ENCODE measurements around the gene IL37.

IL37 gene

GRCh38 chr2:112960230-112960825, 49.4 kb downstream of the IL37 start:
- DNase-seq (ENCODE audit: low spot score), result no peak

GRCh38 chr2:112962308-112963175, 51.6 kb downstream of the IL37 start:
- DNase-seq (ENCODE audit: low spot score), result no peak

GRCh38 chr2:112967023-112967422, 56.1 kb downstream of the IL37 start:
- no peak for DNase-seq (ENCODE audit: low spot score)

All from AG08396 (cell line).